H1 (cell line): Measurements from ENCODE around the gene OR2F1. TPM values are rescaled to one million over a fixed set of nuclear protein-coding genes. Genes with fewer than 3 reads are reported as not detected.

Experiments used
- CTCF ChIA-PET: fragments of 300-600 bp; sonication (Branson Sonifier 250); formaldehyde crosslinking; loops from one replicate; lab custom pipeline; 2021; ENCODE audit not compliant: partially characterized antibody; lab: Charles Lee
- POLR2A ChIA-PET: fragments of 300-600 bp; sonication (Branson Sonifier 250); formaldehyde crosslinking; loops from one replicate; lab custom pipeline; 2021; ENCODE audit warnings: inconsistent platforms; ENCODE audit not compliant: partially characterized antibody; lab: Charles Lee
- DNase-seq, 2 experiments: peaks; one replicate each; pipeline versions ENCODE4 v3.0.0 to v3.0.0-alpha.2; 2010 to 2022; ENCODE audit warnings: low spot score in 2 of 2, low read depth in 1 of 2, mixed read lengths in 1 of 2
- FAIRE-seq: peaks from 2 replicates; lab custom pipeline; 2011; peaks lifted over from hg19 to GRCh38; lab: Jason Lieb, UNC
- H2AFZ ChIP-seq: 2 replicates; pipeline ENCODE4 v1.8.1; 2012; ENCODE audit warnings: low read length, inconsistent platforms
- H2AK5ac ChIP-seq: 2 replicates; pipeline ENCODE4 v1.6.1; 2013; ENCODE audit warnings: low read depth, low read length
- H2BK120ac ChIP-seq: replicated peaks from 2 replicates; pipeline ENCODE3; 2013; ENCODE audit warnings: low read depth, low read length, inconsistent platforms
- H2BK12ac ChIP-seq: 2 replicates; pipeline ENCODE4 v1.6.1; 2013; ENCODE audit warnings: low read depth, low read length
- H2BK15ac ChIP-seq: 2 replicates; pipeline ENCODE4 v1.6.1; 2013; ENCODE audit warnings: low read length
- H2BK20ac ChIP-seq: 2 replicates; pipeline ENCODE4 v1.6.1; 2013; ENCODE audit warnings: low read length
- H2BK5ac ChIP-seq: 2 replicates; pipeline ENCODE4 v1.6.1; 2013; ENCODE audit warnings: low read depth, low read length
- H3K14ac ChIP-seq: 2 replicates; pipeline ENCODE4 v1.6.1; 2013; ENCODE audit warnings: inconsistent platforms; ENCODE audit not compliant: insufficient read length
- H3K18ac ChIP-seq: 2 replicates; pipeline ENCODE4 v1.6.1; 2013; ENCODE audit warnings: low read length; ENCODE audit errors: extremely low read depth
- H3K23ac ChIP-seq: 2 replicates; pipeline ENCODE4 v1.6.1; 2013; ENCODE audit warnings: inconsistent platforms; ENCODE audit not compliant: insufficient read length
- H3K23me2 ChIP-seq: 2 replicates; pipeline ENCODE4 v1.6.1; 2013; ENCODE audit warnings: low read depth, low read length
- H3K27ac ChIP-seq: 2 replicates; pipeline ENCODE4 v1.6.1; 2011; ENCODE audit warnings: low read depth, low read length, inconsistent platforms
- H3K27me3 ChIP-seq, 4 experiments: replicated peaks in 1 of 4; 1 replicate in 1 of 4; 2 replicates in 3 of 4; pipeline versions ENCODE4 v1.6.1 to v1.8.1; 2011 to 2013; ENCODE audit warnings: low read length in 3 of 4, mild to moderate bottlenecking in 3 of 4, inconsistent platforms in 2 of 4, mixed read lengths in 2 of 4, moderate library complexity in 1 of 4; ENCODE audit not compliant: control insufficient read depth in 3 of 4, insufficient read depth in 3 of 4; ENCODE audit errors: extremely low read depth in 1 of 4
- H3K36me3 ChIP-seq, 4 experiments: 2 replicates each; pipeline versions ENCODE4 v1.6.1 to v1.8.1; 2011 to 2013; ENCODE audit warnings: mild to moderate bottlenecking in 4 of 4, low read length in 3 of 4, moderate library complexity in 2 of 4, control low read depth in 1 of 4, inconsistent platforms in 1 of 4; ENCODE audit not compliant: insufficient read depth in 4 of 4, control insufficient read depth in 2 of 4
- H3K4ac ChIP-seq: replicated peaks from 2 replicates; pipeline ENCODE3; 2013; ENCODE audit warnings: low read length, low read depth, mixed read lengths, inconsistent platforms; ENCODE audit not compliant: insufficient read length
- H3K4me1 ChIP-seq, 4 experiments: replicated peaks in 1 of 4; 1 replicate in 1 of 4; 2 replicates in 3 of 4; pipeline versions ENCODE4 v1.6.1 to v1.8.1; 2011 to 2013; ENCODE audit warnings: low read length in 3 of 4, inconsistent platforms in 2 of 4, mixed read lengths in 1 of 4; ENCODE audit not compliant: insufficient read depth in 4 of 4, control insufficient read depth in 3 of 4
- H3K4me2 ChIP-seq, 2 experiments: 2 replicates each; pipeline versions ENCODE4 v1.6.1 to v1.8.1; 2011 to 2013; ENCODE audit warnings: low read depth in 2 of 2, low read length in 2 of 2, control low read depth in 1 of 2, inconsistent platforms in 1 of 2, mild to moderate bottlenecking in 1 of 2; ENCODE audit not compliant: insufficient read depth in 1 of 2
- H3K4me3 ChIP-seq, 4 experiments: fragments of 200-600, 300-600 bp in 1 of 4; sonication (generic), shearing (Covaris generic), sonication (Bioruptor Twin) in 1 of 4; 2 replicates each; pipeline versions ENCODE4 v1.5.1 to v1.8.1; 2011 to 2016; ENCODE audit warnings: low read length in 4 of 4, low read depth in 3 of 4, control low read depth in 2 of 4, inconsistent platforms in 2 of 4, mild to moderate bottlenecking in 2 of 4, mixed read lengths in 1 of 4, moderate library complexity in 1 of 4; ENCODE audit not compliant: insufficient read depth in 2 of 4; ENCODE audit errors: extremely low read depth in 1 of 4
- H3K56ac ChIP-seq: replicated peaks from 2 replicates; pipeline ENCODE3; 2013; ENCODE audit warnings: low read depth, mild to moderate bottlenecking, mixed read lengths, low read length, inconsistent platforms; ENCODE audit not compliant: insufficient read length
- H3K79me1 ChIP-seq: 2 replicates; pipeline ENCODE4 v1.6.1; 2013; ENCODE audit warnings: low read depth, low read length, control low read depth
- H3K79me2 ChIP-seq, 2 experiments: 2 replicates each; pipeline versions ENCODE4 v1.6.1 to v1.8.1; 2012 to 2013; ENCODE audit warnings: low read length in 2 of 2, mild to moderate bottlenecking in 2 of 2, inconsistent platforms in 1 of 2; ENCODE audit not compliant: insufficient read depth in 2 of 2, control insufficient read depth in 1 of 2
- H3K9ac ChIP-seq, 4 experiments: replicated peaks in 1 of 4; 1 replicate in 1 of 4; 2 replicates in 3 of 4; pipeline versions ENCODE4 v1.6.1 to v1.8.1; 2011 to 2013; ENCODE audit warnings: low read depth in 3 of 4, low read length in 3 of 4, control low read depth in 2 of 4, mild to moderate bottlenecking in 2 of 4, moderate library complexity in 2 of 4, inconsistent platforms in 1 of 4; ENCODE audit errors: extremely low read depth in 1 of 4
- H3K9me3 ChIP-seq, 2 experiments: 2 replicates each; pipeline versions ENCODE4 v1.6.1 to v1.8.1; 2012 to 2013; ENCODE audit warnings: mild to moderate bottlenecking in 2 of 2, moderate library complexity in 2 of 2, control low read depth in 1 of 2, inconsistent platforms in 1 of 2, low read depth in 1 of 2, low read length in 1 of 2, mixed read lengths in 1 of 2; ENCODE audit not compliant: insufficient read depth in 2 of 2
- H4K20me1 ChIP-seq, 2 experiments: replicated peaks in 1 of 2; 2 replicates each; pipeline versions ENCODE3 to v1.8.1; 2011 to 2013; ENCODE audit warnings: inconsistent platforms in 2 of 2, low read length in 2 of 2, mild to moderate bottlenecking in 1 of 2; ENCODE audit not compliant: insufficient read depth in 2 of 2, control insufficient read depth in 1 of 2
- H4K5ac ChIP-seq: 2 replicates; pipeline ENCODE4 v1.6.1; 2013; ENCODE audit warnings: low read length, low read depth, mixed read lengths, inconsistent platforms; ENCODE audit not compliant: insufficient read length
- H4K8ac ChIP-seq: 2 replicates; pipeline ENCODE4 v1.8.0; 2013; ENCODE audit warnings: mild to moderate bottlenecking, moderate library complexity, low read length, inconsistent platforms; ENCODE audit not compliant: insufficient read depth; ENCODE audit errors: extremely low read depth
- H4K91ac ChIP-seq: replicated peaks from 2 replicates; pipeline ENCODE3; 2013; ENCODE audit warnings: low read length, mixed read lengths, inconsistent platforms; ENCODE audit not compliant: insufficient read length
- CBX5 ChIP-seq: fragments of 300-800, 300-1000 bp; sonication (generic); IDR thresholded peaks from 2 replicates; pipeline ENCODE4 v1.7.1; 2016; ENCODE audit warnings: antibody characterized with exemption, low read length, low read depth
- CHD1 ChIP-seq: IDR thresholded peaks from 2 replicates; pipeline ENCODE4 v1.6.1; 2012; ENCODE audit warnings: low read depth, low read length, improper control_type of control experiment
- CTCF ChIP-seq, 3 experiments: IDR thresholded peaks; 1 replicate in 2 of 3; 2 replicates in 1 of 3; pipeline versions ENCODE4 v1.5.1 to v1.6.1; 2011; ENCODE audit warnings: low read length in 3 of 3, mild to moderate bottlenecking in 3 of 3, inconsistent platforms in 2 of 3, low read depth in 1 of 3, moderate library complexity in 1 of 3; ENCODE audit not compliant: insufficient read depth in 1 of 3; ENCODE audit errors: control extremely low read depth in 1 of 3
- E2F6 ChIP-seq: IDR thresholded peaks from 2 replicates; pipeline ENCODE4 v1.6.1; 2012; ENCODE audit warnings: inconsistent platforms
- EZH2 ChIP-seq: fragments of 200-600 bp; sonication (generic); IDR thresholded peaks from 2 replicates; pipeline ENCODE4 v1.7.1; 2012; ENCODE audit warnings: low read depth, mild to moderate bottlenecking, moderate library complexity, low read length, inconsistent platforms; ENCODE audit not compliant: severe bottlenecking
- GABPA ChIP-seq: IDR thresholded peaks from 2 replicates; pipeline ENCODE4 v1.6.1; 2011; ENCODE audit warnings: mild to moderate bottlenecking, low read length, moderate library complexity, borderline replicate concordance; ENCODE audit not compliant: insufficient read depth
- NANOG ChIP-seq: IDR thresholded peaks from 2 replicates; pipeline ENCODE4 v1.6.1; 2011; ENCODE audit warnings: low read length, low read depth, mild to moderate bottlenecking, inconsistent platforms; ENCODE audit not compliant: insufficient read depth, poor library complexity, severe bottlenecking
- POLR2A ChIP-seq, 2 experiments: IDR thresholded peaks; 1 replicate in 1 of 2; 2 replicates in 1 of 2; pipeline ENCODE4 v1.6.1; 2011; ENCODE audit warnings: low read depth in 2 of 2, low read length in 2 of 2, mild to moderate bottlenecking in 2 of 2; ENCODE audit errors: control extremely low read depth in 1 of 2
- RFX5 ChIP-seq: IDR thresholded peaks from 2 replicates; pipeline ENCODE4 v1.6.1; 2011; ENCODE audit warnings: low read depth, low read length, improper control_type of control experiment, borderline replicate concordance
- SAP30 ChIP-seq: fragments of 300-600 bp; sonication (generic); IDR thresholded peaks from 2 replicates; pipeline ENCODE4 v1.7.1; 2012; ENCODE audit warnings: low read length, moderate library complexity, mild to moderate bottlenecking, inconsistent platforms; ENCODE audit not compliant: insufficient read depth, insufficient replicate concordance
- SRF ChIP-seq: IDR thresholded peaks from 2 replicates; pipeline ENCODE4 v1.6.1; 2011; ENCODE audit warnings: mild to moderate bottlenecking, low read depth, low read length, moderate library complexity
- WGBS, 2 experiments: shearing (Covaris generic) in 1 of 2; methylation state at CpG; one replicate each; pipeline versions ENCODE4 v1.1.6 to v1.1.7; 2013 to 2015; ENCODE audit warnings: low lambda C conversion rate in 2 of 2, mixed read lengths in 2 of 2, inconsistent platforms in 1 of 2, low coverage in 1 of 2, missing lambda C conversion rate in 1 of 2; ENCODE audit not compliant: insufficient replicate concordance in 2 of 2, insufficient coverage in 1 of 2, insufficient read length in 1 of 2; ENCODE audit errors: extremely low coverage in 1 of 2, missing lambda C conversion rate in 1 of 2; 5-methylcytosine and 5-hydroxymethylcytosine counted together
- polyA plus RNA-seq, 7 experiments: library from polyadenylated mRNA; depleted of rRNA in 3 of 7; stranded (reverse) in 5 of 7; unstranded in 2 of 7; fragments of >200 nt in 5 of 7; fragments of 200-250 nt in 2 of 7; gene quantifications; 1 replicate in 5 of 7; 2 replicates in 1 of 7; 4 replicates in 1 of 7; pipeline versions ENCODE4 v1.2.1 to v1.2.3, GENCODE V29; 2011 to 2013; ENCODE audit warnings: missing spikeins in 2 of 7, mixed read lengths in 2 of 7
- total RNA-seq: library from RNA; stranded (reverse); fragmentation: NEBNext Ultra II Directional; extraction: Animal tissue kit (Norgen Biotek cat#: 25700); gene quantifications from 2 replicates; pipeline ENCODE4 v1.2.1, GENCODE V29; 2021

The OR2F1 gene
- total and polyA plus RNA-seq, 2 of the 8 experiments (the other 6 are each of a cell fraction or from before 2014, with no cell fraction given), result 0.19 TPM; not detected in 1

- no peak overlapping the region for H2BK20ac ChIP-seq
- H4K91ac ChIP-seq, result no peak overlapping the region
- WGBS, 2 experiments, result 92% methylated on average over 2 of the region's 2 CpGs; no CpG with 5 or more reads in 1 of the 2 experiments
- H3K27me3 ChIP-seq, result no peaks in the 10 kb centered on the region
- H2BK12ac ChIP-seq, result no peak overlapping the region
- no peak for DNase-seq
- FAIRE-seq, result no peak
- no peak overlapping the region for H3K4me2 ChIP-seq
- H4K20me1 ChIP-seq, result no peaks in the 10 kb centered on the region
- H3K14ac ChIP-seq, result no peak overlapping the region
- H3K79me1 ChIP-seq, result no peaks in the 10 kb centered on the region
- H2BK15ac ChIP-seq, result no peak overlapping the region
- ChIA-PET CTCF (no interaction called here), POLR2A (no interaction called here)
- H3K4me1 ChIP-seq, result peaks cover 0 to 4% (median 0%) of the 10 kb centered on the region in 4 experiments; a peak in 1 of 7 replicates
- H3K27ac ChIP-seq, result no peak overlapping the region
- H3K23ac ChIP-seq, result no peak overlapping the region
- H2AK5ac ChIP-seq, result no peak overlapping the region
- H3K4me3 ChIP-seq, result no peak overlapping the region
- no peaks in the 10 kb centered on the region for H3K9me3 ChIP-seq
- H3K9ac ChIP-seq, result no peak overlapping the region
- no peak overlapping the region for H2BK5ac ChIP-seq
- no peak overlapping the region for H3K4ac ChIP-seq
- H2BK120ac ChIP-seq, result no peak overlapping the region
- no peak overlapping the region for H3K56ac ChIP-seq
- no peak overlapping the region for H3K18ac ChIP-seq
- H2AFZ ChIP-seq, result no peak overlapping the region
- no peaks in the 10 kb centered on the region for H3K23me2 ChIP-seq
- no peak overlapping the region for H4K8ac ChIP-seq
- H3K79me2 ChIP-seq, result no peaks in the 10 kb centered on the region
- no peak overlapping the region for H4K5ac ChIP-seq
- no peaks in the 10 kb centered on the region for H3K36me3 ChIP-seq
- TF ChIP-seq SAP30 (no peak), SRF (no peak), CHD1 (no peak), RFX5 (no peak), GABPA (no peak), NANOG (no peak), POLR2A (IDR thresholded peaks at IDR 0.05; ENCODE audit: control extremely low read depth in 1 of 2, low read depth in 2 of 2, low read length in 2 of 2) (no peak), CTCF (IDR thresholded peaks at IDR 0.05; ENCODE audit: control extremely low read depth in 1 of 3, insufficient read depth in 1 of 3, low read depth in 1 of 3, low read length in 3 of 3) (no peak), E2F6 (no peak), EZH2 (no peak), CBX5 (no peak)
These were observed 509 bp upstream of the OR2F1 start for GRCh38 chr7:143954135-143954534.
